HL-60 (cell line): ENCODE data around the gene LDB2.

Experiments
- POLR2AphosphoS5 ChIP-seq: IDR thresholded peaks from 2 replicates; pipeline ENCODE4 v1.6.1; 2012; ENCODE audit warnings: low read depth
- SPI1 ChIP-seq: IDR thresholded peaks from 2 replicates; pipeline ENCODE4 v1.6.1; 2012; ENCODE audit warnings: low read depth, mild to moderate bottlenecking, borderline replicate concordance
- TF ChIP-seq, protein P1 (sequence below): IDR thresholded peaks from one replicate; pipeline ENCODE4 v1.5.1; 2011; ENCODE audit warnings: low read length, control low read depth, inconsistent platforms; ENCODE audit not compliant: insufficient read depth

GRCh38 chr4:16834814-16835213 is 63.6 kb downstream of the LDB2 start:
- TF ChIP-seq, protein P1, sequence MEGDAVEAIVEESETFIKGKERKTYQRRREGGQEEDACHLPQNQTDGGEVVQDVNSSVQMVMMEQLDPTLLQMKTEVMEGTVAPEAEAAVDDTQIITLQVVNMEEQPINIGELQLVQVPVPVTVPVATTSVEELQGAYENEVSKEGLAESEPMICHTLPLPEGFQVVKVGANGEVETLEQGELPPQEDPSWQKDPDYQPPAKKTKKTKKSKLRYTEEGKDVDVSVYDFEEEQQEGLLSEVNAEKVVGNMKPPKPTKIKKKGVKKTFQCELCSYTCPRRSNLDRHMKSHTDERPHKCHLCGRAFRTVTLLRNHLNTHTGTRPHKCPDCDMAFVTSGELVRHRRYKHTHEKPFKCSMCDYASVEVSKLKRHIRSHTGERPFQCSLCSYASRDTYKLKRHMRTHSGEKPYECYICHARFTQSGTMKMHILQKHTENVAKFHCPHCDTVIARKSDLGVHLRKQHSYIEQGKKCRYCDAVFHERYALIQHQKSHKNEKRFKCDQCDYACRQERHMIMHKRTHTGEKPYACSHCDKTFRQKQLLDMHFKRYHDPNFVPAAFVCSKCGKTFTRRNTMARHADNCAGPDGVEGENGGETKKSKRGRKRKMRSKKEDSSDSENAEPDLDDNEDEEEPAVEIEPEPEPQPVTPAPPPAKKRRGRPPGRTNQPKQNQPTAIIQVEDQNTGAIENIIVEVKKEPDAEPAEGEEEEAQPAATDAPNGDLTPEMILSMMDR, result no peak
- no peak for TF ChIP-seq POLR2AphosphoS5
- TF ChIP-seq SPI1, result no peak
